GM12878 (cell line): ENCODE results near the gene CHAMP1. TPM values are rescaled to one million over a fixed set of nuclear protein-coding genes. Genes with fewer than 3 reads are reported as not detected.

Experiments
- ATAC-seq: fragments of 200-7000 bp; cut with Tn5 transposase; 3 replicates; pipeline ENCODE4 v1.9.1; 2020; ENCODE audit warnings: mild to moderate bottlenecking, moderate library complexity
- BruUV-seq: library from RNA; stranded (reverse); fragments of 400-500 nt; replicated peaks from 2 replicates; lab custom pipeline; 2021; lab: Mats Ljungman, UMichigan
- CTCF ChIA-PET: fragments of 300-600 bp; sonication (Branson Sonifier 250); formaldehyde crosslinking; extraction: SDS; loops from one replicate; lab custom pipeline; 2021; ENCODE audit warnings: inconsistent platforms; lab: Yijun Ruan, JAX
- POLR2A ChIA-PET: fragments of 350-600 bp; formaldehyde crosslinking; extraction: SDS; loops from one replicate; lab custom pipeline; 2021; ENCODE audit warnings: inconsistent platforms; lab: Charles Lee
- RAD21 ChIA-PET: fragments of 300-600 bp; sonication (Branson Sonifier 250); formaldehyde crosslinking; loops from one replicate; lab custom pipeline; 2023; ENCODE audit warnings: antibody characterized with exemption; ENCODE audit not compliant: unreplicated experiment; lab: Charles Lee
- SMC1A ChIA-PET: fragments of 300-600 bp; sonication (Branson Sonifier 250); formaldehyde crosslinking; loops from one replicate; lab custom pipeline; 2023; ENCODE audit not compliant: unreplicated experiment, uncharacterized antibody; lab: Charles Lee
- DNase-seq: peaks from one replicate; pipeline ENCODE4 v3.0.0-alpha.2; 2011; ENCODE audit warnings: low read depth, low spot score
- FAIRE-seq: peaks from 3 replicates; lab custom pipeline; 2011; peaks lifted over from hg19 to GRCh38; lab: Jason Lieb, UNC
- H2AFZ ChIP-seq: 2 replicates; pipeline ENCODE4 v1.6.0; 2011; ENCODE audit warnings: low read depth, low read length, control low read depth; ENCODE audit not compliant: control insufficient read depth
- H3K27ac ChIP-seq: 2 replicates; pipeline ENCODE4 v1.5.1; 2011; ENCODE audit warnings: control low read depth; ENCODE audit not compliant: control insufficient read depth, insufficient read depth
- H3K27me3 ChIP-seq, 2 experiments: replicated peaks in 1 of 2; 2 replicates each; pipeline versions ENCODE4 v1.6.0 to v1.6.1; 2011; ENCODE audit warnings: low read length in 1 of 2; ENCODE audit not compliant: control insufficient read depth in 2 of 2, insufficient read depth in 2 of 2
- H3K36me3 ChIP-seq, 2 experiments: 2 replicates each; pipeline ENCODE4 v1.5.1; 2011; ENCODE audit warnings: low read length in 1 of 2; ENCODE audit not compliant: control insufficient read depth in 2 of 2, insufficient read depth in 2 of 2
- H3K4me1 ChIP-seq: 2 replicates; pipeline ENCODE4 v1.6.1; 2011; ENCODE audit warnings: mild to moderate bottlenecking, low read length, moderate library complexity, mixed read lengths; ENCODE audit not compliant: control insufficient read depth, insufficient read depth
- H3K4me2 ChIP-seq: 2 replicates; pipeline ENCODE4 v1.6.0; 2011; ENCODE audit warnings: control low read depth; ENCODE audit not compliant: control insufficient read depth, insufficient read depth
- H3K4me3 ChIP-seq: fragments of 200-600 bp; sonication (generic); 2 replicates; pipeline ENCODE4 v1.5.1; 2016
- H3K79me2 ChIP-seq: 2 replicates; pipeline ENCODE4 v1.6.0; 2011; ENCODE audit warnings: low read length; ENCODE audit not compliant: control insufficient read depth, insufficient read depth
- H3K9ac ChIP-seq: 2 replicates; pipeline ENCODE4 v1.8.0; 2011; ENCODE audit warnings: low read length, control low read depth, mixed read lengths; ENCODE audit not compliant: control insufficient read depth, insufficient read depth
- H3K9me3 ChIP-seq: replicated peaks from 3 replicates; pipeline ENCODE4 v1.5.1; 2011; ENCODE audit warnings: mild to moderate bottlenecking, low read length; ENCODE audit not compliant: control insufficient read depth, insufficient read depth
- H4K20me1 ChIP-seq: 2 replicates; pipeline ENCODE4 v1.6.0; 2011; ENCODE audit not compliant: control insufficient read depth, insufficient read depth
- CHD2 ChIP-seq: IDR thresholded peaks from 2 replicates; pipeline ENCODE4 v1.6.1; 2011; ENCODE audit warnings: low read depth, low read length, improper control_type of control experiment, borderline replicate concordance
- IKZF1 ChIP-seq: fragments of 450-650 bp; conservative IDR thresholded peaks from 2 replicates; pipeline ENCODE4 v1.6.1; 2017; ENCODE audit warnings: antibody characterized with exemption, mild to moderate bottlenecking
- MYC ChIP-seq: IDR thresholded peaks from 2 replicates; pipeline ENCODE4 v1.6.1; 2011; ENCODE audit warnings: mild to moderate bottlenecking, low read length, moderate library complexity, inconsistent platforms; ENCODE audit not compliant: insufficient read depth, insufficient replicate concordance, insufficient read length, severe bottlenecking
- RAD21 ChIP-seq: IDR thresholded peaks from 2 replicates; pipeline ENCODE4 v1.6.1; 2011; ENCODE audit warnings: mild to moderate bottlenecking, low read depth, low read length, moderate library complexity; ENCODE audit not compliant: insufficient read depth
- SREBF2 ChIP-seq: IDR thresholded peaks from 2 replicates; pipeline ENCODE4 v1.6.1; 2012; ENCODE audit warnings: mild to moderate bottlenecking, low read length
- TCF7 ChIP-seq: IDR thresholded peaks from 2 replicates; pipeline ENCODE4 v1.6.1; 2014; ENCODE audit warnings: antibody characterized with exemption, borderline replicate concordance
- YBX1 ChIP-seq: fragments of 450-650 bp; IDR thresholded peaks from 2 replicates; pipeline ENCODE4 v1.6.1; 2016; ENCODE audit warnings: antibody characterized with exemption
- WGBS: methylation state at CpG from one replicate; pipeline ENCODE4 v1.1.6; 2016; ENCODE audit warnings: low lambda C conversion rate; ENCODE audit not compliant: insufficient replicate concordance, insufficient coverage; ENCODE audit errors: missing lambda C conversion rate; 5-methylcytosine and 5-hydroxymethylcytosine counted together
- in situ Hi-C: fragments of 300-500 bp; cut with MboI; formaldehyde crosslinking; loops from 9 replicates; pipeline ENCODE4 v1.14.3; 2018; ENCODE audit warnings: mixed read lengths
- intact Hi-C: fragments of 100-400 bp; cut with micrococcal nuclease; formaldehyde crosslinking; loops from one replicate; pipeline ENCODE4 v1.14.2; 2022; ENCODE audit not compliant: unreplicated experiment
- polyA plus RNA-seq, 11 experiments: library from polyadenylated mRNA; depleted of rRNA in 4 of 11; unstranded in 6 of 11; stranded (reverse) in 5 of 11; fragments of >200 nt; fragmentation: Nextera tagmentation in 4 of 11; fragmentation: Illumina TruSeq in 1 of 11; extraction: Ambion mirVana in 4 of 11; extraction: Trizol in 1 of 11; gene quantifications; 1 replicate in 1 of 11; 2 replicates in 10 of 11; pipeline versions ENCODE4 v1.2.1 to v1.2.3, GENCODE V29; 2011 to 2016; ENCODE audit warnings: inconsistent platforms in 2 of 11, missing spikeins in 2 of 11, low read depth in 1 of 11
- total RNA-seq, 4 experiments: library from RNA; depleted of rRNA in 3 of 4; stranded (reverse); fragments of >200 nt in 3 of 4; fragmentation: Illumina TruSeq in 1 of 4; extraction: Trizol in 1 of 4; gene quantifications; 2 replicates each; pipeline versions ENCODE4 v1.2.1 to v1.2.3, GENCODE V29; 2013 to 2021
- TF ChIP-seq, protein P1 (sequence below): IDR thresholded peaks from 2 replicates; pipeline ENCODE4 v1.6.1; 2012; ENCODE audit warnings: improper control_type of control experiment, low read depth, low read length; ENCODE audit not compliant: insufficient replicate concordance
- TF ChIP-seq, protein P2 (sequence below): fragments of 450-650 bp; formaldehyde crosslinking; IDR thresholded peaks from 2 replicates; pipeline ENCODE4 v1.5.0; 2022; ENCODE audit warnings: mild to moderate bottlenecking, missing genetic modification characterization
- TF ChIP-seq, protein P3 (sequence below): fragments of 450-650 bp; conservative IDR thresholded peaks from 2 replicates; pipeline ENCODE4 v1.6.1; 2017; ENCODE audit warnings: mild to moderate bottlenecking, moderate library complexity
- TF ChIP-seq, protein P4 (sequence below), 3 experiments: IDR thresholded peaks in 2 of 3; conservative IDR thresholded peaks in 1 of 3; 2 replicates each; pipeline ENCODE4 v1.5.1; 2011; ENCODE audit warnings: low read depth in 3 of 3, low read length in 3 of 3, mild to moderate bottlenecking in 3 of 3, control low read depth in 2 of 3, moderate library complexity in 2 of 3, inconsistent platforms in 1 of 3, mixed read lengths in 1 of 3; ENCODE audit not compliant: control insufficient read depth in 2 of 3, insufficient read depth in 1 of 3; ENCODE audit errors: extremely low read depth in 1 of 3

Gene CHAMP1
- total and polyA plus RNA-seq, 10 of the 15 experiments (the other 5 are each of a cell fraction or from before 2014, with no cell fraction given): 1.1 to 54.8 (median 23.9) TPM

DNA sequence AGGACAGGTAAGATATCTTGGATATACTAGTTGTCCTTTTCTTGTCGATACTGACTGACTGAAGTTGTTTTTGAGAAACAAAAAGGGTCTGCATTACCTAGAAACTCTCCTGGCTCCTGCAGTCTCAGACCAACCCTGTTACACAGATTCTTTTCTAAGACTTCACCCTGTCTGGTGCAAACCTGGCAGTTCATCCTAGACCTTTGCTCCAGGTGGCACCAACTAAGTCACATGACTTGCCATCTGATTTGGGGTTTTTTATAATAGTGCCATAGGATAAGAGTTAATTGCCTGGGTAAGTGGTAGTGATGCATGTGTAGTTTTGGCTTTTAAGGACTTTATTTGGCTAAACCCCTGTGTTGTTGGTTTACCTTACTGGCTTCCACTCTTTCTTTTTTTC is 14.3 kb downstream of the CHAMP1 start:
- no peak for DNase-seq
- CTCF ChIA-PET: interaction anchor here (0.6 to 3.0 kb wide), 2 partner anchors 10 to 64 kb away, joined by 3 to 11 read pairs; no protein-coding TSS in a partner anchor
- H3K36me3 ChIP-seq: peaks cover 13 to 28% of the 10 kb centered on the region in 2 experiments
- H2AFZ ChIP-seq: no peak overlapping the region
- intact Hi-C loops (no loop called here), in situ Hi-C loops (no loop called here)
- no peak for FAIRE-seq
- H3K4me3 ChIP-seq: no peak overlapping the region
- no peak overlapping the region for H3K4me2 ChIP-seq
- H3K79me2 ChIP-seq: peaks cover 6% of the 10 kb centered on the region
- RAD21 ChIA-PET: no interaction called here
- SMC1A ChIA-PET: interaction anchor here (1.7 kb wide), 1 partner anchor 10 kb away, joined by 6 read pairs; no protein-coding TSS in a partner anchor
- POLR2A ChIA-PET: no interaction called here
- no peaks in the 10 kb centered on the region for H3K27me3 ChIP-seq
- no peak overlapping the region for H3K27ac ChIP-seq
- no TSS peak for BruUV-seq
- no peaks in the 10 kb centered on the region for H4K20me1 ChIP-seq
- no peaks in the 10 kb centered on the region for H3K9me3 ChIP-seq
- no peak for ATAC-seq
- H3K4me1 ChIP-seq: no peaks in the 10 kb centered on the region
- H3K9ac ChIP-seq: no peak overlapping the region
- 100% methylated on average over 1 of the region's 1 CpG for WGBS
- TF ChIP-seq IKZF1 (no peak), CHD2 (no peak), YBX1 (no peak), TCF7 (no peak), SREBF2 (no peak), MYC (no peak), RAD21 (no peak)
- TF ChIP-seq, protein P1, sequence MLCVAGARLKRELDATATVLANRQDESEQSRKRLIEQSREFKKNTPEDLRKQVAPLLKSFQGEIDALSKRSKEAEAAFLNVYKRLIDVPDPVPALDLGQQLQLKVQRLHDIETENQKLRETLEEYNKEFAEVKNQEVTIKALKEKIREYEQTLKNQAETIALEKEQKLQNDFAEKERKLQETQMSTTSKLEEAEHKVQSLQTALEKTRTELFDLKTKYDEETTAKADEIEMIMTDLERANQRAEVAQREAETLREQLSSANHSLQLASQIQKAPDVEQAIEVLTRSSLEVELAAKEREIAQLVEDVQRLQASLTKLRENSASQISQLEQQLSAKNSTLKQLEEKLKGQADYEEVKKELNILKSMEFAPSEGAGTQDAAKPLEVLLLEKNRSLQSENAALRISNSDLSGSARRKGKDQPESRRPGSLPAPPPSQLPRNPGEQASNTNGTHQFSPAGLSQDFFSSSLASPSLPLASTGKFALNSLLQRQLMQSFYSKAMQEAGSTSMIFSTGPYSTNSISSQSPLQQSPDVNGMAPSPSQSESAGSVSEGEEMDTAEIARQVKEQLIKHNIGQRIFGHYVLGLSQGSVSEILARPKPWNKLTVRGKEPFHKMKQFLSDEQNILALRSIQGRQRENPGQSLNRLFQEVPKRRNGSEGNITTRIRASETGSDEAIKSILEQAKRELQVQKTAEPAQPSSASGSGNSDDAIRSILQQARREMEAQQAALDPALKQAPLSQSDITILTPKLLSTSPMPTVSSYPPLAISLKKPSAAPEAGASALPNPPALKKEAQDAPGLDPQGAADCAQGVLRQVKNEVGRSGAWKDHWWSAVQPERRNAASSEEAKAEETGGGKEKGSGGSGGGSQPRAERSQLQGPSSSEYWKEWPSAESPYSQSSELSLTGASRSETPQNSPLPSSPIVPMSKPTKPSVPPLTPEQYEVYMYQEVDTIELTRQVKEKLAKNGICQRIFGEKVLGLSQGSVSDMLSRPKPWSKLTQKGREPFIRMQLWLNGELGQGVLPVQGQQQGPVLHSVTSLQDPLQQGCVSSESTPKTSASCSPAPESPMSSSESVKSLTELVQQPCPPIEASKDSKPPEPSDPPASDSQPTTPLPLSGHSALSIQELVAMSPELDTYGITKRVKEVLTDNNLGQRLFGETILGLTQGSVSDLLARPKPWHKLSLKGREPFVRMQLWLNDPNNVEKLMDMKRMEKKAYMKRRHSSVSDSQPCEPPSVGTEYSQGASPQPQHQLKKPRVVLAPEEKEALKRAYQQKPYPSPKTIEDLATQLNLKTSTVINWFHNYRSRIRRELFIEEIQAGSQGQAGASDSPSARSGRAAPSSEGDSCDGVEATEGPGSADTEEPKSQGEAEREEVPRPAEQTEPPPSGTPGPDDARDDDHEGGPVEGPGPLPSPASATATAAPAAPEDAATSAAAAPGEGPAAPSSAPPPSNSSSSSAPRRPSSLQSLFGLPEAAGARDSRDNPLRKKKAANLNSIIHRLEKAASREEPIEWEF: no peak
- TF ChIP-seq, protein P2, sequence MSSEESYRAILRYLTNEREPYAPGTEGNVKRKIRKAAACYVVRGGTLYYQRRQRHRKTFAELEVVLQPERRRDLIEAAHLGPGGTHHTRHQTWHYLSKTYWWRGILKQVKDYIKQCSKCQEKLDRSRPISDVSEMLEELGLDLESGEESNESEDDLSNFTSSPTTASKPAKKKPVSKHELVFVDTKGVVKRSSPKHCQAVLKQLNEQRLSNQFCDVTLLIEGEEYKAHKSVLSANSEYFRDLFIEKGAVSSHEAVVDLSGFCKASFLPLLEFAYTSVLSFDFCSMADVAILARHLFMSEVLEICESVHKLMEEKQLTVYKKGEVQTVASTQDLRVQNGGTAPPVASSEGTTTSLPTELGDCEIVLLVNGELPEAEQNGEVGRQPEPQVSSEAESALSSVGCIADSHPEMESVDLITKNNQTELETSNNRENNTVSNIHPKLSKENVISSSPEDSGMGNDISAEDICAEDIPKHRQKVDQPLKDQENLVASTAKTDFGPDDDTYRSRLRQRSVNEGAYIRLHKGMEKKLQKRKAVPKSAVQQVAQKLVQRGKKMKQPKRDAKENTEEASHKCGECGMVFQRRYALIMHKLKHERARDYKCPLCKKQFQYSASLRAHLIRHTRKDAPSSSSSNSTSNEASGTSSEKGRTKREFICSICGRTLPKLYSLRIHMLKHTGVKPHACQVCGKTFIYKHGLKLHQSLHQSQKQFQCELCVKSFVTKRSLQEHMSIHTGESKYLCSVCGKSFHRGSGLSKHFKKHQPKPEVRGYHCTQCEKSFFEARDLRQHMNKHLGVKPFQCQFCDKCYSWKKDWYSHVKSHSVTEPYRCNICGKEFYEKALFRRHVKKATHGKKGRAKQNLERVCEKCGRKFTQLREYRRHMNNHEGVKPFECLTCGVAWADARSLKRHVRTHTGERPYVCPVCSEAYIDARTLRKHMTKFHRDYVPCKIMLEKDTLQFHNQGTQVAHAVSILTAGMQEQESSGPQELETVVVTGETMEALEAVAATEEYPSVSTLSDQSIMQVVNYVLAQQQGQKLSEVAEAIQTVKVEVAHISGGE (CRISPR knock-in tag): no peak
- TF ChIP-seq, protein P3, sequence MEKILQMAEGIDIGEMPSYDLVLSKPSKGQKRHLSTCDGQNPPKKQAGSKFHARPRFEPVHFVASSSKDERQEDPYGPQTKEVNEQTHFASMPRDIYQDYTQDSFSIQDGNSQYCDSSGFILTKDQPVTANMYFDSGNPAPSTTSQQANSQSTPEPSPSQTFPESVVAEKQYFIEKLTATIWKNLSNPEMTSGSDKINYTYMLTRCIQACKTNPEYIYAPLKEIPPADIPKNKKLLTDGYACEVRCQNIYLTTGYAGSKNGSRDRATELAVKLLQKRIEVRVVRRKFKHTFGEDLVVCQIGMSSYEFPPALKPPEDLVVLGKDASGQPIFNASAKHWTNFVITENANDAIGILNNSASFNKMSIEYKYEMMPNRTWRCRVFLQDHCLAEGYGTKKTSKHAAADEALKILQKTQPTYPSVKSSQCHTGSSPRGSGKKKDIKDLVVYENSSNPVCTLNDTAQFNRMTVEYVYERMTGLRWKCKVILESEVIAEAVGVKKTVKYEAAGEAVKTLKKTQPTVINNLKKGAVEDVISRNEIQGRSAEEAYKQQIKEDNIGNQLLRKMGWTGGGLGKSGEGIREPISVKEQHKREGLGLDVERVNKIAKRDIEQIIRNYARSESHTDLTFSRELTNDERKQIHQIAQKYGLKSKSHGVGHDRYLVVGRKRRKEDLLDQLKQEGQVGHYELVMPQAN: no peak
- TF ChIP-seq, protein P4, sequence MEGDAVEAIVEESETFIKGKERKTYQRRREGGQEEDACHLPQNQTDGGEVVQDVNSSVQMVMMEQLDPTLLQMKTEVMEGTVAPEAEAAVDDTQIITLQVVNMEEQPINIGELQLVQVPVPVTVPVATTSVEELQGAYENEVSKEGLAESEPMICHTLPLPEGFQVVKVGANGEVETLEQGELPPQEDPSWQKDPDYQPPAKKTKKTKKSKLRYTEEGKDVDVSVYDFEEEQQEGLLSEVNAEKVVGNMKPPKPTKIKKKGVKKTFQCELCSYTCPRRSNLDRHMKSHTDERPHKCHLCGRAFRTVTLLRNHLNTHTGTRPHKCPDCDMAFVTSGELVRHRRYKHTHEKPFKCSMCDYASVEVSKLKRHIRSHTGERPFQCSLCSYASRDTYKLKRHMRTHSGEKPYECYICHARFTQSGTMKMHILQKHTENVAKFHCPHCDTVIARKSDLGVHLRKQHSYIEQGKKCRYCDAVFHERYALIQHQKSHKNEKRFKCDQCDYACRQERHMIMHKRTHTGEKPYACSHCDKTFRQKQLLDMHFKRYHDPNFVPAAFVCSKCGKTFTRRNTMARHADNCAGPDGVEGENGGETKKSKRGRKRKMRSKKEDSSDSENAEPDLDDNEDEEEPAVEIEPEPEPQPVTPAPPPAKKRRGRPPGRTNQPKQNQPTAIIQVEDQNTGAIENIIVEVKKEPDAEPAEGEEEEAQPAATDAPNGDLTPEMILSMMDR (IDR thresholded peaks at IDR 0.05 in 2 of 3, conservative IDR thresholded peaks at IDR 0.05 in 1 of 3; ENCODE audit: control insufficient read depth in 2 of 3, extremely low read depth in 1 of 3, insufficient read depth in 1 of 3, low read depth in 3 of 3, low read length in 3 of 3): no peak
